ENCODE data around the gene TMEM175.
"Not testable (repeated sequence)": the region's sequence is repeated elsewhere in the genome, so short reads cannot be mapped to it uniquely, and the experiment has no call there.

TMEM175 gene

GRCh38 chr4:995311-996026, 63.2 kb downstream of the TMEM175 start:
- no peak for TF ChIP-seq CTCF (IDR thresholded peaks at IDR 0.05; ENCODE audit: low read depth, low read length)
- DNase-seq (ENCODE audit: extremely low read depth, low read depth), result no peak

GRCh38 chr4:996030-996996, 64.1 kb downstream of the TMEM175 start:
- no peak for DNase-seq (ENCODE audit: extremely low read depth, low read depth)
- no peak for TF ChIP-seq CTCF (IDR thresholded peaks at IDR 0.05; ENCODE audit: low read depth, low read length)

GRCh38 chr4:996997-997374, 64.7 kb downstream of the TMEM175 start:
- no peak for TF ChIP-seq CTCF (IDR thresholded peaks at IDR 0.05; ENCODE audit: low read depth, low read length)
- no peak for DNase-seq (ENCODE audit: extremely low read depth, low read depth)

- no peak for TF ChIP-seq CTCF (IDR thresholded peaks at IDR 0.05; ENCODE audit: low read depth, low read length)
- DNase-seq (ENCODE audit: extremely low read depth, low read depth), result no peak
Observed at GRCh38 chr4:997375-998071, 65.3 kb downstream of the TMEM175 start.

- no peak for DNase-seq (ENCODE audit: extremely low read depth, low read depth)
- no peak for TF ChIP-seq CTCF (IDR thresholded peaks at IDR 0.05; ENCODE audit: low read depth, low read length)
Observed at GRCh38 chr4:998096-998691, 65.9 kb downstream of the TMEM175 start.

GRCh38 chr4:999240-999863, 67.1 kb downstream of the TMEM175 start:
- not testable (repeated sequence) for DNase-seq (ENCODE audit: extremely low read depth, low read depth)

GRCh38 chr4:999882-1000425, 67.7 kb downstream of the TMEM175 start:
- no peak for TF ChIP-seq CTCF (IDR thresholded peaks at IDR 0.05; ENCODE audit: low read depth, low read length)

More at GRCh38 chr4:999882-1000425, 67.7 kb downstream of the TMEM175 start:
- no peak for DNase-seq (ENCODE audit: extremely low read depth, low read depth)
